Upper lobe of left lung (tissue), 6 donors: Measurements from ENCODE around the gene ZNF599. TPM values are rescaled to one million over a fixed set of nuclear protein-coding genes. Genes with fewer than 3 reads are reported as not detected.
A peak's percentile ranks its signal among the peaks of the same experiment; 100 is the strongest.

Experiments
- ATAC-seq, 2 donors: fragments of 200-7000 bp; cut with Tn5 transposase; one replicate each; pipeline ENCODE4 v1.9.1; 2022; ENCODE audit warnings: mild to moderate bottlenecking in 2 of 2, moderate library complexity in 2 of 2; ENCODE audit not compliant: low FRiP score in 2 of 2
- DNase-seq, 2 donors: peaks; one replicate each; pipeline ENCODE4 v3.0.0-alpha.2; 2019 to 2020
- H3K27ac ChIP-seq, 4 donors: fragments of 200-600 bp; sonication (generic); one replicate each; pipeline ENCODE4 v1.5.1; 2016 to 2019
- H3K27me3 ChIP-seq, 4 donors: fragments of 200-600 bp; sonication (generic); one replicate each; pipeline ENCODE4 v1.5.1; 2017 to 2019
- H3K36me3 ChIP-seq, 4 donors: fragments of 200-600 bp; sonication (generic); one replicate each; pipeline ENCODE4 v1.5.1; 2016 to 2019
- H3K4me1 ChIP-seq, 4 donors: fragments of 200-600 bp; sonication (generic); one replicate each; pipeline ENCODE4 v1.5.1; 2018 to 2019
- H3K4me3 ChIP-seq, 4 donors: fragments of 200-600 bp; sonication (generic); one replicate each; pipeline ENCODE4 v1.5.1; 2017 to 2019; ENCODE audit warnings: mild to moderate bottlenecking in 2 of 4, moderate library complexity in 1 of 4
- H3K9me3 ChIP-seq, 4 donors: fragments of 200-600 bp; sonication (generic); one replicate each; pipeline ENCODE4 v1.5.1; 2018 to 2019
- CTCF ChIP-seq, 6 experiments: fragments of 450-650 bp in 4 of 6; fragments of 200-600 bp in 2 of 6; sonication (generic) in 2 of 6; IDR thresholded peaks; one replicate each; pipeline ENCODE4 v1.5.1; 2016 to 2019; ENCODE audit warnings: antibody characterized with exemption in 6 of 6
- EP300 ChIP-seq, 4 donors: sonication (generic); formaldehyde crosslinking; IDR thresholded peaks; one replicate each; pipeline ENCODE4 v1.5.1; 2017; ENCODE audit warnings: antibody characterized with exemption in 4 of 4, control low read depth in 2 of 4
- POLR2A ChIP-seq, 4 donors: fragments of 450-650 bp; IDR thresholded peaks; one replicate each; pipeline ENCODE4 v1.5.1; 2016 to 2017; ENCODE audit warnings: antibody characterized with exemption in 4 of 4, mild to moderate bottlenecking in 2 of 4
- POLR2AphosphoS5 ChIP-seq, 2 donors: sonication (generic); formaldehyde crosslinking; IDR thresholded peaks; one replicate each; pipeline ENCODE4 v1.5.1; 2017; ENCODE audit warnings: antibody characterized with exemption in 2 of 2
- WGBS, 2 donors: methylation state at CpG; one replicate each; pipeline ENCODE4 v1.1.5; 2017 to 2018; 5-methylcytosine and 5-hydroxymethylcytosine counted together
- total RNA-seq, 6 donors: library from RNA; depleted of rRNA in 4 of 6; stranded (reverse); fragments of >200 nt in 4 of 6; gene quantifications; one replicate each; pipeline versions ENCODE4 v1.1.0 to v1.2.1, GENCODE V29; 2016 to 2021
- donor health status: DM: no; HTN: no; CAD: no; lungs with moderate emphysema.
- donor health status: DM: no; HTN: yes; CAD: no; lungs with severe emphysema.

Gene ZNF599
- total RNA-seq, result 1 to 10 TPM; 5.8 to 8.2 (median 7.2) TPM

DNA sequence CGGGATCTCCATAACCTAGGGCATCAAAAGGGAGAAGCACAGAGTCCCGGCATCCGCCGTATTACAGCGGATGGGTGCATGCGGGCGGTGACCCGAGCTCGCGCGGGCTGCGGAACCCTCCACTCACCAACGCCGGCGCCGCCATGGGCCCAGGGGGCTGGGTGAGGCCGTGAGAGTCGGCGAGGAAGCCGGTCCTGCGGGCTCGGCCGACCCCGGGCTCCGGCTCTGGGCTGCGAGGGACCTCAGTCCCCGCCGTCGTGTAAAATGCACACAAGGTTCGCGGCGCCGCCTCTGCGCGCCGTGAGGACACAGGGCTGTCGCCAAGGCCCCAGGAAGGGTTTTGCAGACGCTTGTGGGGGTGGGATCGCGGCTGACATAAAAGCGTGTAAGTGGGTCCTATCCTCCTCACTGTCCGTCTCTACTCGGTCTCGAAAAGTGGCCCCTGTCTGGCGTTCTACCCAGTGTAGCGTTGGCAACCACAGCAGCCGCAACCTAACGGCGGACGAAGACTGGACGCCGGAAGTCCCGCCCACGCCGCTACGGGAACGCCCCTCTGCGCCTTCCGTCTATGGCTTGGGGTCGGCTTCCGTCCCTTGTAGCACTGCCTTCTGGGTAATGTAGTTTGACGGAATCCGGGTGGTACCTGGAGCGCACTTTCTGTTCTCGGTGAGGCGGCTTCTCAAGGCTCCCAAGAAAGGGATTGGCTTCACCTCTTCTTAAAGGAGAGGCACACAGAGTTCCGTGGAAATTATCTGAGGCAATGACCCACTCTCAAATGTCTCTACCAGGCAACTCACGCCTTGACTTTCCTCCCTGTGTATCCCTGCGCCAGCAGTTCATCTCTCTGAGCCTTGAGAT, at the start of gene ZNF599:
TSS of gene ZNF599 (minus strand) at position 519 of the 858 bp plus-strand sequence. CDS start at position 145, 374 bp downstream.
- peak within 1 kb of the TSS; percentile 74 to 82 (median 80) for H3K27ac ChIP-seq
- TF ChIP-seq POLR2AphosphoS5 (IDR thresholded peaks at IDR 0.05) (peak; percentile 80 to 90), EP300 (IDR thresholded peaks at IDR 0.05) (no peak), CTCF (IDR thresholded peaks at IDR 0.05) (no peak), POLR2A (IDR thresholded peaks at IDR 0.05) (peak in 3 of 4 donors; percentile 38 to 70 (median 50))
- WGBS, 2 donors, result 5 to 6% methylated on average over 33 to 34 of the region's 69 CpGs

GRCh38 chr19:34818270-34818669, 45.3 kb upstream of the ZNF599 start:
- Histone ChIP-seq H3K27ac (no peak overlapping the region), H3K27me3 (no peaks in the 10 kb centered on the region), H3K36me3 (peaks cover 0 to 13% (median 4%) of the 10 kb centered on the region in 4 donors), H3K9me3 (no peaks in the 10 kb centered on the region), H3K4me3 (no peak overlapping the region), H3K4me1 (no peaks in the 10 kb centered on the region)
- ATAC-seq, result no peak
- 57 to 67% methylated on average over 2 of the region's 2 CpGs for WGBS, 2 donors
- DNase-seq, result no peak
- TF ChIP-seq EP300 (IDR thresholded peaks at IDR 0.05) (no peak), POLR2AphosphoS5 (IDR thresholded peaks at IDR 0.05) (no peak), POLR2A (IDR thresholded peaks at IDR 0.05) (no peak), CTCF (IDR thresholded peaks at IDR 0.05) (no peak)

More for the DNA sequence above, at the start of gene ZNF599:
- peaks cover 0 to 18% (median 8%) of the 10 kb centered on the region in 4 donors for H3K36me3 ChIP-seq
- H3K4me3 ChIP-seq, result peak within 1 kb of the TSS; percentile 84 to 93 (median 88)
- no peaks in the 10 kb centered on the region for H3K9me3 ChIP-seq
- H3K4me1 ChIP-seq, result peaks cover 0 to 16% (median 10%) of the 10 kb centered on the region in 4 donors
- ATAC-seq (peak; percentile 96 to 99), DNase-seq (peak; percentile 88 to 99)
- H3K27me3 ChIP-seq, result no peaks in the 10 kb centered on the region

GRCh38 chr19:34816708-34817107, 43.7 kb upstream of the ZNF599 start:
- H3K4me3 ChIP-seq, result no peak overlapping the region
- H3K9me3 ChIP-seq, result no peaks in the 10 kb centered on the region
- no peak for TF ChIP-seq CTCF (IDR thresholded peaks at IDR 0.05)
- no peak for TF ChIP-seq POLR2AphosphoS5 (IDR thresholded peaks at IDR 0.05)
- TF ChIP-seq EP300 (IDR thresholded peaks at IDR 0.05), result no peak
- TF ChIP-seq POLR2A (IDR thresholded peaks at IDR 0.05), result no peak
- DNase-seq, result no peak
- WGBS, 2 donors, result 93 to 100% methylated on average over 2 of the region's 2 CpGs
- H3K27ac ChIP-seq, result no peak overlapping the region
- ATAC-seq, result no peak
- H3K4me1 ChIP-seq, result no peaks in the 10 kb centered on the region
- H3K36me3 ChIP-seq, result peaks cover 0 to 13% (median 4%) of the 10 kb centered on the region in 4 donors
- no peaks in the 10 kb centered on the region for H3K27me3 ChIP-seq

DNA sequence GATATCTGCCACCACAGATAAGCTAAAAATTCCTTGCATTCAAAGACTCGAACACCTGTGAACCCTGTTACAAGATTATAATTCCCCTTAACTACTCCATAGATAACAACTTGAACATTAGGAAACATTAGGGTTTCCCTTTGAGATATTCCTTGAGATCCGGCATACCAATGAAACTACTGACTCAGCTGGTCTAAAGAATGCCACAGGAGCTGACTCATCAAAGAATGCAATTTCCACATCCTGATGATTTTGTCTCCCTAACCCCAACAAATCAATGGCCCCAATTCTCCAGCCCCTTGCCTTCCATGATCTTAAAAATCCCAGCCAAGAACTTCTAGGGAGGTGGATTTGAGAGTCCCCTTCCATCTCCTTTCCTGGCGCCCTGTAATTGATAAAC, 35.6 kb upstream of the ZNF599 start:
- H3K4me1 ChIP-seq, result no peaks in the 10 kb centered on the region
- no peaks in the 10 kb centered on the region for H3K36me3 ChIP-seq
- no peak overlapping the region for H3K4me3 ChIP-seq
- no peaks in the 10 kb centered on the region for H3K27me3 ChIP-seq
- TF ChIP-seq POLR2AphosphoS5 (IDR thresholded peaks at IDR 0.05) (no peak), EP300 (IDR thresholded peaks at IDR 0.05) (no peak), POLR2A (IDR thresholded peaks at IDR 0.05) (no peak), CTCF (IDR thresholded peaks at IDR 0.05) (no peak)
- DNase-seq (no peak), ATAC-seq (no peak)
- peaks cover 0 to 14% (median 8%) of the 10 kb centered on the region in 4 donors for H3K9me3 ChIP-seq
- H3K27ac ChIP-seq, result no peak overlapping the region
- 88 to 89% methylated on average over 3 of the region's 3 CpGs for WGBS, 2 donors
